Measurements from ENCODE around the gene FAM161A.
"Not testable (repeated sequence)": the region's sequence is repeated elsewhere in the genome, so short reads cannot be mapped to it uniquely, and the experiment has no call there.

- not testable (repeated sequence) for TF ChIP-seq CTCF (conservative IDR thresholded peaks at IDR 0.05); ZFX (IDR thresholded peaks at IDR 0.05)
Observed at GRCh38 chr2:61879351-61879750, 25.5 kb upstream of the FAM161A start.

Data from C4-2B (cell line).